GM20000 (cell line): ENCODE results near the gene C1QTNF12.
"Not testable (repeated sequence)": the region's sequence is repeated elsewhere in the genome, so short reads cannot be mapped to it uniquely, and the experiment has no call there.

Experiments
- DNase-seq: peaks from one replicate; pipeline ENCODE4 v3.0.0; 2012; ENCODE audit warnings: low spot score
- CTCF ChIP-seq: IDR thresholded peaks from 2 replicates; pipeline ENCODE4 v1.5.1; 2012; ENCODE audit warnings: mild to moderate bottlenecking, control low read depth; ENCODE audit errors: extremely low read depth, missing control alignments

Gene C1QTNF12

GRCh38 chr1:1255078-1255477 lies 8.6 kb upstream of the C1QTNF12 start:
- DNase-seq, result no peak
- no peak for TF ChIP-seq CTCF

GRCh38 chr1:1254667-1254998 lies 8.1 kb upstream of the C1QTNF12 start:
- DNase-seq, result no peak

GRCh38 chr1:1253972-1254666 lies 7.6 kb upstream of the C1QTNF12 start:
- TF ChIP-seq CTCF, result no peak
- DNase-seq, result no peak

More at GRCh38 chr1:1254667-1254998, 8.1 kb upstream of the C1QTNF12 start:
- TF ChIP-seq CTCF, result no peak

- no peak for DNase-seq
- TF ChIP-seq CTCF, result no peak
Observed at GRCh38 chr1:1253314-1253713, 6.8 kb upstream of the C1QTNF12 start.

GRCh38 chr1:1250786-1251284 lies 4.3 kb upstream of the C1QTNF12 start:
- peak; percentile 87 for DNase-seq

GRCh38 chr1:1248009-1248913 lies 1.7 kb upstream of the C1QTNF12 start:
- DNase-seq, result not testable (repeated sequence)

More at GRCh38 chr1:1250786-1251284, 4.3 kb upstream of the C1QTNF12 start:
- no peak for TF ChIP-seq CTCF

GRCh38 chr1:1247341-1247913 lies 905 bp upstream of the C1QTNF12 start:
- no peak for TF ChIP-seq CTCF
- DNase-seq, result no peak
